CD4-positive, alpha-beta T cell (primary cell): ENCODE results near the gene GRID1. TPM values are rescaled to one million over a fixed set of nuclear protein-coding genes. Genes with fewer than 3 reads are reported as not detected.

Experiments used
- ATAC-seq: fragments of 200-7000 bp; cut with Tn5 transposase; one replicate; pipeline ENCODE4 v1.10.0; 2022; ENCODE audit warnings: mild to moderate bottlenecking; ENCODE audit not compliant: poor library complexity
- CTCF ChIA-PET: fragments of 350-600 bp; sonication (Branson Sonifier 250); formaldehyde crosslinking; loops from one replicate; lab custom pipeline; 2021; ENCODE audit warnings: antibody characterized with exemption, inconsistent platforms; lab: Charles Lee
- POLR2A ChIA-PET: fragments of 350-600 bp; sonication (Branson Sonifier 250); formaldehyde crosslinking; loops from one replicate; lab custom pipeline; 2021; ENCODE audit warnings: antibody characterized with exemption, inconsistent platforms; lab: Charles Lee
- DNase-seq, 14 experiments: peaks; one replicate each; pipeline ENCODE4 v3.0.0-alpha.2; 2013 to 2020; ENCODE audit warnings: mixed read lengths in 2 of 14
- H3K27ac ChIP-seq, 2 donors: one replicate each; pipeline versions ENCODE4 v1.5.1 to v1.7.0; 2013; ENCODE audit warnings: low read length in 2 of 2, low read depth in 1 of 2, mild to moderate bottlenecking in 1 of 2
- H3K27me3 ChIP-seq, 2 experiments: 1 replicate in 1 of 2; 2 replicates in 1 of 2; pipeline versions ENCODE4 v1.6.1 to v1.7.0; 2013; ENCODE audit warnings: low read length in 2 of 2, control low read depth in 1 of 2, mild to moderate bottlenecking in 1 of 2, moderate library complexity in 1 of 2; ENCODE audit not compliant: insufficient read depth in 2 of 2, control insufficient read depth in 1 of 2
- H3K36me3 ChIP-seq: one replicate; pipeline ENCODE4 v1.6.1; 2013; ENCODE audit warnings: low read length, control low read depth; ENCODE audit not compliant: insufficient read depth
- H3K4me1 ChIP-seq: one replicate; pipeline ENCODE4 v1.6.1; 2013; ENCODE audit warnings: low read length, control low read depth; ENCODE audit not compliant: insufficient read depth
- H3K4me3 ChIP-seq: one replicate; pipeline ENCODE4 v1.5.1; 2013; ENCODE audit warnings: mild to moderate bottlenecking, low read length, moderate library complexity
- H3K9me3 ChIP-seq, 2 experiments: 1 replicate in 1 of 2; 2 replicates in 1 of 2; pipeline versions ENCODE4 v1.6.1 to v1.7.0; 2013; ENCODE audit warnings: low read length in 2 of 2, mild to moderate bottlenecking in 2 of 2, control low read depth in 1 of 2, moderate library complexity in 1 of 2; ENCODE audit not compliant: control insufficient read depth in 1 of 2, insufficient read depth in 1 of 2
- H3K27ac Mint-ChIP-seq: one replicate; pipeline ENCODE4 v1.8.0; 2020; ENCODE audit warnings: mixed read lengths
- H3K27me3 Mint-ChIP-seq: one replicate; pipeline ENCODE4 v1.8.0; 2021; ENCODE audit warnings: mixed read lengths
- H3K36me3 Mint-ChIP-seq: one replicate; pipeline ENCODE4 v1.8.0; 2021; ENCODE audit warnings: low read depth, mixed read lengths
- H3K4me1 Mint-ChIP-seq: one replicate; pipeline ENCODE4 v1.8.0; 2021; ENCODE audit warnings: low read depth, mixed read lengths
- H3K4me3 Mint-ChIP-seq: one replicate; pipeline ENCODE4 v1.8.0; 2020; ENCODE audit warnings: mild to moderate bottlenecking, mixed read lengths
- H3K9me3 Mint-ChIP-seq: one replicate; pipeline ENCODE4 v1.8.0; 2020; ENCODE audit warnings: mixed read lengths
- CTCF ChIP-seq: fragments of 200-600 bp; IDR thresholded peaks from one replicate; pipeline ENCODE4 v1.8.0; 2022; ENCODE audit warnings: antibody characterized with exemption, mild to moderate bottlenecking
- intact Hi-C, 2 experiments: fragments of 100-400 bp; cut with DNase I in 1 of 2; cut with micrococcal nuclease in 1 of 2; formaldehyde crosslinking; loops; one replicate each; pipeline versions ENCODE4 v1.15.1 to v1.9.0; 2023 to 2025; cut with DNase I, micrococcal nuclease
- total RNA-seq, 174 experiments: library from RNA in 2 of 174; stranded (reverse) in 2 of 174; gene quantifications; one replicate each; pipeline ENCODE4 v1.2.3 and lab custom pipeline; 2021 to 2026

The GRID1 gene
- total RNA-seq, 2 experiments from 2014 or later: not detected

DNA sequence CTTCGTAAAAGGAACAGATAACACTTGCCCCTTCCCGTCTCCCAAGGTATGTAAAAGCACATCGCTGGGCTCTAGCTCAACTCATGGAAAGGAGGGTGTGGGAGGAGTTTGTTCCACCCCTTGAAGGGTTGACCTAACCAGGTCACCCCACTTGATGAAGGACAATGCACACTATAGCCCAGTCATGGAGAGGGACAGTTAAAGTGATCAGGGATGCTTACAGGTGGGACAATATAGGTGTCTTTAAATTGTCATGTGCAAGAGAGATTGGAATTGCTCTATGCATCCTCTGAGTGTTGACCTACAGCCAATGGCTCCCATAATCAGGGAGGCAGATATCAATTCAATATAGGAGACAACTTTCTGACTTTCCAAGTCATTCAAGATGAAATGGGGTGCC, 448.2 kb downstream of the GRID1 start:
- Histone ChIP-seq H3K4me3 (no peak overlapping the region), H3K9me3 (no peaks in the 10 kb centered on the region), H3K36me3 (no peaks in the 10 kb centered on the region), H3K27ac (no peak overlapping the region), H3K27me3 (no peaks in the 10 kb centered on the region), H3K4me1 (no peaks in the 10 kb centered on the region)
- Mint-ChIP-seq H3K27me3 (peaks cover 9% of the 10 kb centered on the region), H3K27ac (no peak overlapping the region), H3K9me3 (no peaks in the 10 kb centered on the region), H3K36me3 (no peaks in the 10 kb centered on the region), H3K4me3 (no peak overlapping the region), H3K4me1 (no peaks in the 10 kb centered on the region)
- ChIA-PET POLR2A (no interaction called here), CTCF (no interaction called here)
- TF ChIP-seq CTCF: no peak
- intact Hi-C loops: no loop called here
- DNase-seq (no peak), ATAC-seq (no peak)

GRCh38 chr10:85917601-85918000, 449.0 kb downstream of the GRID1 start:
- intact Hi-C loops: no loop called here
- H3K27ac Mint-ChIP-seq: no peak overlapping the region
- H3K27ac ChIP-seq: no peak overlapping the region
- peaks cover 9% of the 10 kb centered on the region for H3K27me3 Mint-ChIP-seq
- no peak for TF ChIP-seq CTCF
- H3K36me3 ChIP-seq: no peaks in the 10 kb centered on the region
- no peaks in the 10 kb centered on the region for H3K4me1 Mint-ChIP-seq
- H3K4me3 ChIP-seq: no peak overlapping the region
- H3K9me3 Mint-ChIP-seq: no peaks in the 10 kb centered on the region
- H3K36me3 Mint-ChIP-seq: no peaks in the 10 kb centered on the region
- H3K4me3 Mint-ChIP-seq: no peak overlapping the region
- H3K27me3 ChIP-seq: no peaks in the 10 kb centered on the region
- ATAC-seq (no peak), DNase-seq (no peak)
- ChIA-PET POLR2A (no interaction called here), CTCF (no interaction called here)
- no peaks in the 10 kb centered on the region for H3K4me1 ChIP-seq
- H3K9me3 ChIP-seq: no peaks in the 10 kb centered on the region

DNA sequence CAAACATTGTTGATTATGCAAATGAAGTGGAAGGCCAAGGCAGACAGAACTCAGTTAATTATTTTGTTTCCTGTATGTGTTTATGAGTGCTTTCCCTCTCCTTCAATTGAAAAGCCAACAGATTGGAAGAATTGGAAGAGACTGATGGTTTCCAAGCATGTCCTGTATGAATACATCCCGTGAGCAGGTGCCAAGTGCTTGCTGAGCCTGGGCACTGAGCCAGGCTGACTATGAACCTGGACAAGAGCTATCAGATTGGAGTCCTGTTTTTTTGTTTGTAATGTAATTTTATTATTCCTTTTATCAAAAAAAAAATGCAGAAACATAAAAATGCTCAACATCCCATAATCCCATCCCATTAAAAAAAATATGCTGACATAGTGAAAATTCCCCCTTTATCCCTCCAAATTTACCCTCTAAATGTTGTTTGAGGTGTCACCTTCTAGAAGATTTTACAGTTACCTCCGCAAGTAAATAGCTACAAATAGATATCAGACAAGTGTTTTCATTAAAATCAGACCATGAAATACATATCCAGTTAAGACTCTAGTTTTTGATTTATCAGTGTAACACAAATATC, 449.5 kb downstream of the GRID1 start:
- Mint-ChIP-seq H3K27ac (no peak overlapping the region), H3K4me1 (no peaks in the 10 kb centered on the region), H3K4me3 (no peak overlapping the region), H3K36me3 (no peaks in the 10 kb centered on the region), H3K9me3 (no peaks in the 10 kb centered on the region), H3K27me3 (peaks cover 9% of the 10 kb centered on the region)
- H3K4me3 ChIP-seq: no peak overlapping the region
- intact Hi-C loops: no loop called here
- H3K4me1 ChIP-seq: no peaks in the 10 kb centered on the region
- no peak for TF ChIP-seq CTCF
- ChIA-PET POLR2A (no interaction called here), CTCF (no interaction called here)
- H3K9me3 ChIP-seq: no peaks in the 10 kb centered on the region
- no peak overlapping the region for H3K27ac ChIP-seq
- no peaks in the 10 kb centered on the region for H3K27me3 ChIP-seq
- DNase-seq (no peak), ATAC-seq (no peak)
- H3K36me3 ChIP-seq: no peaks in the 10 kb centered on the region
